Astrocyte of the spinal cord (primary cell): ENCODE results near the gene PRKAG2.

Experiments used
- DNase-seq: peaks from one replicate; pipeline ENCODE4 v3.0.0; 2011; ENCODE audit warnings: low read depth, low spot score
- H3K4me3 ChIP-seq: 2 replicates; pipeline ENCODE4 v1.5.1; 2011; ENCODE audit warnings: low read depth, mild to moderate bottlenecking, low read length, moderate library complexity
- CTCF ChIP-seq: IDR thresholded peaks from 2 replicates; pipeline ENCODE4 v1.5.1; 2012; ENCODE audit warnings: low read depth, mild to moderate bottlenecking, low read length, inconsistent platforms
- in situ Hi-C: cut with HindIII; loops from 2 replicates; pipeline ENCODE4 v1.10.0; 2017; ENCODE audit warnings: low sequenced_read_pairs

Gene PRKAG2

DNA sequence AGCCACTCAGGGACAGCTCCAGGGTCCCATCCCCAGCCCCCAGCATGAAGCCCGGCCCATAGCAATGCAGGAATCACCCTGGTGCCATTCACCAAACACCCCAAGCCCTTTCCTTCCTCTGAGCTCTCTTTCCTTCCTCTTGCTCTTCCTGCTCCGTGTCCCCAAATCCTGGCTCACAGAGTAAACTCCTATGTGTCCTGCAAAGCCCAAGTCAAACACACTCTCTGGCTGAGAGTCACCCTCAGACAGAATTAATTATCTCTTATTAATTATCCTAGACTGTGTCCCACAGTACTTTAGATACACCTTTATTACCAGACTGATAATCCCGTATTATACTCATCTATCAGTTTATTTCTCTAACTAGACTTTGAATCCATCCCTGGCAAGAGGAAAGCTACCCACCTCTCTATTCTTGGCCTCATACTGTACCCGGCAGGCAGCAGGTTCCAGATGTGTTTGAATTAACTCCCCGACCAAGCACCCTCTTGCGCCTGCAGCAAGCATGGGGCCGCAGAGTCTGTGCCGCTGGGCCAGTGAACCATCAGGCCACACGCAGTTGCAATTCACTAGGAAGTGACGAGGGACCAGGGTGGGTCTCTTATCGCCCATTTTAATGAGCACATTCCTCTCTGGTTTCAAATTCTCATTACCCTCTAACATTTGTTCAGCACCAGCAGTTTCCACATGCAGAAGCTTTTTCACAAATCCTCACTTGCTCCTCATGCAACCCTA, 86.7 kb downstream of the PRKAG2 start:
- in situ Hi-C loops, result no loop called here
- H3K4me3 ChIP-seq, result no peak overlapping the region
- TF ChIP-seq CTCF, result no peak
- no peak for DNase-seq

- TF ChIP-seq CTCF, result no peak
- DNase-seq, result no peak
- no peak overlapping the region for H3K4me3 ChIP-seq
- in situ Hi-C loops, result no loop called here
These were observed 87.5 kb downstream of the PRKAG2 start for GRCh38 chr7:151789380-151789947.

GRCh38 chr7:151787348-151787747, 89.6 kb downstream of the PRKAG2 start:
- TF ChIP-seq CTCF, result no peak
- DNase-seq, result no peak
- in situ Hi-C loops, result no loop called here
- H3K4me3 ChIP-seq, result no peak overlapping the region

GRCh38 chr7:151786936-151787335, 90.0 kb downstream of the PRKAG2 start:
- TF ChIP-seq CTCF, result no peak
- DNase-seq, result no peak
- no peak overlapping the region for H3K4me3 ChIP-seq
- in situ Hi-C loops, result no loop called here

DNA sequence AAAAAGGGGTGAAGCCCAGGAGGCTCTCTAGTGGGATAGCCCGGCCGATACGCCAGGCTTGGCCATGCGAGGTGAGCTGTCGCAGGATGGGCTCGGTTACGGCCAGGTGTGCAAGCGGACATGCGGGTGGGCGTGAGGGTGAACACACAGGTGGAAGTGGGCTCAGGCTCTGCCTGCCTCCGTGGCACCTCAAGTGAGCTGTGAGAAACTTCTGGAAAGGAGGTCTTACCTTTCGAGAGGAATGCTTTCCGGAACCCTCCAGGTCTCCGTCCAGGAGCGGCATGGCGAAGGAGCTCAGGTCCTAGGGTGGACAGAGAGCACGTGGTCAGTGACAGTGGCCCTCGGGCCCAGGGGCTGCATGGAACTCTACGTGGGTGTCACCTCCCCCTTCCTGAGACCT, 90.7 kb downstream of the PRKAG2 start:
- in situ Hi-C loops, result no loop called here
- DNase-seq, result no peak
- TF ChIP-seq CTCF, result no peak
- no peak overlapping the region for H3K4me3 ChIP-seq

DNA sequence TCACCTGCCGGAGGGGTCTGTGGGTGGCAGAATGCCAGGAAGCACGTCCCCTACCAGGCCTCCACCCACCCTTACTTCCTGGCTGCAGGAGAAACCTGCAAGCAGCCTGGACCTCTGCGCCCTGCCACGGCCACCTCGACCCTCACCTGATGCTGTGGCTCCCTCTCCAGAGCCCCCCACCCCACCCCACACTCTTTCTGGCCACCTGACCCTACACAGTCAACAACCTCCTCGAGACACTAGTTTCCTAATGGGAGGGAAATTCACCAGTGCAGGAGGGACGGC, 91.3 kb downstream of the PRKAG2 start:
- no peak for DNase-seq
- in situ Hi-C loops, result no loop called here
- no peak for TF ChIP-seq CTCF
- no peak overlapping the region for H3K4me3 ChIP-seq
